Amygdala (tissue), 56 donors: ENCODE data around the gene SELENOK.
"Not testable (repeated sequence)": the region's sequence is repeated elsewhere in the genome, so short reads cannot be mapped to it uniquely, and the experiment has no call there.

Source experiments
- DNase-seq, 56 donors: peaks; one replicate each; lab custom pipeline; 2025; lab: John Stamatoyannopoulos, UW

The SELENOK gene

DNA sequence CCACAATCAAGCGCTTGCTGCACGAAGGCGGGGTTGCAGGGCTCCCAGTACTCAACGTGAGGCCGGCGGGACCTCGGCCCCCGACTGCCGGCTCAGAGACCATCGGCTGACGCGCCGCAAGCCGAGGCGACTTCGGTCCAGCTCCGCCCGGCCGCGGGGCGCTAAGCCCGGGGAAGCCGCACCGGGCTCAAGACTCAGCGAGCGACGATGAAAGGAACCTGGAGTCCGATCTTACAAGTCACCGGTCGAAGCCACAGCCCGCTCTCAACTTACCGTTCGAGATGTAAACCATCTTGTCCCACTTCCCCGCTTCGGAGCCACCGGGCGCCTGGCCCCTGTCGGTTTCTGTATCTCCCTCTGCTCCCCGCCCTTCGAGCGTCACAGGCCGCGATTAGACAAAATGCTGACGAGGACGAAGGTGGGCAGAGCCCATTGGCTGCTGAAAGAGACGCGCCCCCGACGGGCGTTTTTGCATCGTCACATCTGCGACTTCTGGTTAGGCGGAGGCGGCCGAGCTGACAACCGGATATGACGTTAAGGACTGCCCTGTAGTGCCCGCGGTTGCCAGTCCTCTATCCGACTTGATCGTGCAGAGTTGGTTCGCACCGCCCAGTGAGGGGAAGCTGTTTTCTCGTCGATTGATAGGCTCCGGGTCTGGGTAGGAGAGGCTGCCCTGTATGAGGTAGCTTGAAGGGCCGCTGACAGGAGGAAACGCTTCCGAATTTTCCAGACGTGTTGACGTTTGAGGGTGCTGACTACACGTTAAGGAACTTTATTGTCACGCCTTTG lies at the start of gene SELENOK:
TSS of gene SELENOK (minus strand) at position 363 of the 789 bp plus-strand sequence.
- peak; percentile 41 to 100 (median 98) for DNase-seq

DNA sequence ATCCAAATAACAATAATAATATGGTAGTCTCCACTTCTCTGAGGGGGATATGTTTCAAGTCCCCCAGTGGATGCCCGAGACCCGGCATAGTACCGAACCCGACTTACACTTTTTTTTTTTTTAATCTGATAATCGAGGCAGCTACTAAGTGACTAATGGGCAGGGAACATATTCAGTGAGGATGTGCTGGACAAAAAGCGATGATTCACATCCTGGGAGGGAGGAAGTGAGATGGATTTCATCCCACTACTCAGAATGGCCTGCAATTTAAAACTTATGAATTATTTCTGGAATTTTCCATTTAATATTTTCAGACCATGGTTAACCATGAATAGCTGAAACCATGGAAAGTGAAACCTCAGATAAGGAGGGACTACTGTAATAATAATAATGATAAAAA lies 49.5 kb upstream of the SELENOK start:
- DNase-seq, result no peak

DNA sequence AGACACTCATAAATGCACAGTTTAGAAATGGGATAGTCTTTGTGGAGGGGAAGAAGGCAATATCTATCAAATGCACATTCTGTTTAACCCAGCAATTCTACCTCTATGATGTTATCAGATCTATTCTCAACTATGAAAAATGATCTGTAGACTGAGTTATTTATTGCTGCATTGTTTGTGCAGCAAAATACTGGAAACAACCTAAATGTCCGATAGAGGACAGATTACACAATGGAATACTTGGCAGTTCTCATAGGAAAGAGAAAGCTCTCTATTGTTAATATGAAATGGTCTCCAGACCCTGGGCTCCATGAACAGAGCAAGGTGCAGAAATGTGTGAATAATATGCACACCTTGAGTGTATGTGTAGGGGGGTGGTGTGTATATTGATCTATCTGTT lies 49.0 kb upstream of the SELENOK start:
- no peak for DNase-seq

- no peak for DNase-seq
These were observed 48.2 kb upstream of the SELENOK start for GRCh38 chr3:53939813-53940212.

GRCh38 chr3:53939086-53939582 lies 47.5 kb upstream of the SELENOK start:
- no peak for DNase-seq

DNA sequence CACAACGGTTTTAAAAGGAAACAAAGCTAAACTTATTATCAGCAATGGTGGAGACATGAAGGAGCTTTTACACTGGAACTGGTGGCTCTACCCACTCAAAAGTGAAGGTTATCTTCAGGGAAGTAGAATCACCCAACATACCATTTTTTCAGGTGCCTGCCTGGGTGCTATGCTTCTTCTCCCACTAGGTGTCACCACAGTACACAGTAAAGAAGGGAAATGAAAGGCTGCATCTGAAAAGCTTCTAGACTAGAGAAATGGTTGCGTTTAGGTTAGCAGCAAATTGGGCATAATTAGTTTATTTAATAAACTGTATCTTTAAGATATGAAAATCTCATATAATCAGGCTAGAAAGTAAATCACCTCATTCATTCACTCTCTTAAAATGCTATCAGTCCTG lies 47.0 kb upstream of the SELENOK start:
- DNase-seq, result peak in 15 of 56 donors; percentile 0 to 57 (median 12)

DNA sequence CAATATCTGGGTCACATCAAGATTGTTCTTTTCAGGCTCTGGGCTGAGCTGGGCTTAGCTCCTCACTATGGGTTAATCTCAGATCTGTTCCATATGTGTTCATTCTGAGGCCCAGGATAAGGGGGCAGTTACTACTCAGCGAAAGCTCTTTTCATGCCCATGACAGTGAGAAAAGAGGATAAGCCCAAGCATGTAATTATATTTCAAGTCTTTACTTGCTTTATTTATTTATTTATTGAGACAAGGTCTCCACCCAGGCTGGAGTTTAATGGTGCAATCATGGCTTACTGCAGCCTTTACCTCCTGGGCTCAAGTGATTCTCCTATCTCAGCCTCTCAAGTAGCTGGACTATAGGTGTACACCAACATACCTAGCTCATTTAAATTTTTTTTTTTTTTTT lies 44.7 kb upstream of the SELENOK start:
- DNase-seq, result no peak

- DNase-seq, result no peak
These were observed 43.7 kb upstream of the SELENOK start for GRCh38 chr3:53935283-53935901.

- not testable (repeated sequence) for DNase-seq
These were observed 35.7 kb upstream of the SELENOK start for GRCh38 chr3:53927208-53927872.

DNA sequence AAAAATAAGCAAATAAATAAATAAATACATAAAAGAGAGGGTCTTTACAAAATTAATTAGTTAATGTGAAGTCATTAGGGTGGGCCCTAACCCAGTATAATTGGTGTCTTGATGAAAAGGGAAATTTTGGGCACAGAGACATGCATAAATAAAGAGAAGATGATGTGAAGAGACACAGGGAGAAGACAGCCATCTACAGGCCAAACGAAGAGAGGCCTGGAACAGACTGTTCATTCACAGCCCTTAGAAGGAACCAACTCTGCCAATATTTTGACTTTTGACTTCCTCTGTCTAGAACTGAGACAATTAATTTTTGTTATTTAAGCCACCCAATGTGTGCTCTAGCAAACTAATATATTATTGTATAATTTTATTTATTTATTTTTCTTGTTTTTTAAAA lies 29.6 kb upstream of the SELENOK start:
- no peak for DNase-seq

GRCh38 chr3:53919741-53920140 lies 28.1 kb upstream of the SELENOK start:
- no peak for DNase-seq

GRCh38 chr3:53913401-53913800 lies 21.7 kb upstream of the SELENOK start:
- DNase-seq, result no peak

DNA sequence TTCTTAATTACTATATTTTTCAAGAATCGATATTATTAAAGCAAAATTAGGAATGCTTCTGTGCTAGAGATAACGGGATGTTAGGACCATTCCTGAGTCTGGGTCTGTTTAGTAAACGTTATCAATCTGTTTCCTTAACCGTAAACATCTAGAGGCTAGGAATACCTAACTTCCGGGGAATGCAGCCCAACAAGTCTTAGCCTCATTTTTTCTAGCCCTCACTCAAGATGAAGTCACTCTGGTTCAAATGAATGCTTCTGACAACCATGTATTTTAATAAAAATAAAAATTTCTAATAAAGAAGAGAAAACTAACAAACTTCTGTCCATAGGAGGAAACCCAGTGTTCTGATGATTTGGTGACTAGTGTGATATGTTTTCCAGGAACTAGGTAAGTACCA lies 11.1 kb upstream of the SELENOK start:
- DNase-seq, result no peak

- no peak for DNase-seq
These were observed 10.4 kb upstream of the SELENOK start for GRCh38 chr3:53902067-53902466.

DNA sequence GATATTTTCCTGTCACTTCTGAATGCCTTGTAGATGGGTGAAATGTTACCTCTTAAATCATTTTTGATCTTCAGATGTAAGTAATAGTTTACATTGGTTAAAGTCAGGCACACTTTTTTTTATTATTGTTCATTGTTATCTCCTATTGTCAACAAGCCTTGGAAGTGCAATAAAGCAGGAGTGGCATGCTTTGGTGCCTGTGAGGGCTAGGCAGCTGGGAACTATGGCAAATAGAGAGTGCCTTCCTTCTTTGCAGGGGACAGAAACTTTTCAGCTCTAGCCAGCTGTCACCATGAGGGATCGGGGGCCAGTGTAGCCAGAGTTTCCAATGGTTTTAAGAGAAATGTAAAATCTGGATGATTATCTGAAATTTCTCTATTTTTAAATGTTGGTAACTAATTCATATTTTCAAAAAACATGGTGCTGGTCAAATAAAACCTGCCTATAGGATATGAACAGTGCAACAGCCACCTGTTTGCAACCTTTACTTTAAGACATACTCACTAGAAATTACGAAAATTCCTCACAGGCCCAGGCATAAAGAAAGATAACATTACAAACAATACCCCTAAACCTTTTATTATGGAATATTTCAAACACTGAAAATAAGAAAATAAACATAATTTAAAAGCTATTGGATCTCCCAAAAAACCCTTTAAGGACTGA lies 9.1 kb upstream of the SELENOK start:
- no peak for DNase-seq

DNA sequence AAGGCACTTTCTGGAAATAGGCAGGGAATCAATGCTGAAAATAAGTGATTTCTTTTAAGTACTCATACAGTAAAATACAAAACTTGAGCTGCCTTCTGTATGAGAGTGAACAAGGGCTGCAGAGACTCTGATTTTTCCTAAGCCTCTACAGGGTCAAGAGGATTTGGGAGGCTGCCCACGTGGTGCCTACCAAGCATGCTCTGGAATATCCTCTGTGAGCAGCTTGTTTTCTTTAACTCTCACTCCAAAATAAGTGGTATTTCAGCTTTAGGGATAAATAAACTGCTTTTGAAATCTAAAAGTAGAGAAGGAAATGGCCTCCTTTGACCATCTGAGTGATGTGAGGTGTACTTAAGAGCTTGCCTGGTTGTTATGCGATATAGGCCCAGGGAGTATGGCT lies 8.1 kb upstream of the SELENOK start:
- no peak for DNase-seq

- no peak for DNase-seq
These were observed 603 bp upstream of the SELENOK start for GRCh38 chr3:53892286-53892637.

DNA sequence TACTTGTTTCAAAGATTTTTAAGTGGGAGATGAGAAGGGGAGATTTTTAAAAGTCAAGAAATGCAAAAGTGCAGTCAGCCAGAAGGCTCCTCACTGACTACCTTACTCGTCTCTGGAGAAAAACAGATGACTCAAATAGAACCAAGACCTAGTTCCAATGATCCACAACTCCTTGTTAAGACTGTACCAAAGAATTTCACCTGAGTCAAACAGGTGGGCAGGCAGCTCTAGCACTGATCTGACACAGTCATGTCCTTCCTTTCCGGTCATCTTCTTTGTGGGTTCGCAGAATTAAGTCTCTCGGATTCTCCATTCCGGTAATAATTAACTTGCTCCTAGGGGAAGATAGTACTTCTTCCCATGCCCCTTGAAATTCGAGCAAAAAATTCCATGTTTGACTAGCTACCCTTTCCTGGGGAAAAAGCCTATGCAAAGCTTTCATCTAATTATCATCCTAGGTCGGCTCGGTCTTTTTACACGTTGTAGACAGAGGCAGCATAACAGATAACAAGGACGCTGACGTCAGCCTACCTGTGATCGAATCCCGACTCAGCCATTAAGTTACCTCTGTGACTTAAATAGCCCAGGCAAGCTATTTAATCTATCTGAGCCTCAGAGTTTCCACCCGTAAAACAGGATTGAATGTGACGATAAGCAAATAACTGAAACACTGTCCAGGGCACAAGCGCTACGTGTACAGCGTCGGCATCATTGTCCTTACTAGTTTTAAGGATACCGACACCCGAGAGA lies 758 bp downstream of the SELENOK start:
- DNase-seq, result peak in 2 of 56 donors; percentile 2 to 36

- no peak for DNase-seq
These were observed 3.4 kb downstream of the SELENOK start for GRCh38 chr3:53888232-53888631.

GRCh38 chr3:53887446-53887845 lies 4.2 kb downstream of the SELENOK start:
- DNase-seq, result no peak
